Skeletal muscle tissue (tissue), 4 donors: ENCODE measurements around the gene LIPI. TPM values are rescaled to one million over a fixed set of nuclear protein-coding genes. Genes with fewer than 3 reads are reported as not detected.

ENCODE experiments used
- H3K27ac ChIP-seq: one replicate; pipeline ENCODE4 v1.7.0; 2013; ENCODE audit warnings: mild to moderate bottlenecking, low read depth, low read length, inconsistent platforms
- H3K27me3 ChIP-seq, 3 donors: one replicate each; pipeline ENCODE4 v1.7.0; 2013; ENCODE audit warnings: low read length in 3 of 3; ENCODE audit not compliant: control insufficient read depth in 3 of 3, insufficient read depth in 3 of 3
- H3K36me3 ChIP-seq, 3 donors: one replicate each; pipeline ENCODE4 v1.7.0; 2013; ENCODE audit warnings: low read length in 3 of 3; ENCODE audit not compliant: control insufficient read depth in 3 of 3, insufficient read depth in 3 of 3
- H3K4me1 ChIP-seq, 3 donors: one replicate each; pipeline ENCODE4 v1.7.0; 2013; ENCODE audit warnings: low read length in 3 of 3, mild to moderate bottlenecking in 3 of 3; ENCODE audit not compliant: control insufficient read depth in 3 of 3, insufficient read depth in 3 of 3
- H3K4me3 ChIP-seq, 3 donors: one replicate each; pipeline ENCODE4 v1.7.0; 2013; ENCODE audit warnings: low read length in 3 of 3
- H3K9ac ChIP-seq, 3 donors: one replicate each; pipeline ENCODE4 v1.7.0; 2013; ENCODE audit warnings: low read length in 3 of 3, mild to moderate bottlenecking in 3 of 3, moderate library complexity in 2 of 3, low read depth in 1 of 3
- H3K9me3 ChIP-seq, 3 donors: one replicate each; pipeline ENCODE4 v1.7.0; 2013; ENCODE audit warnings: low read length in 3 of 3; ENCODE audit not compliant: control insufficient read depth in 3 of 3
- total RNA-seq: library from RNA; depleted of rRNA; stranded (reverse); fragments of >200 nt; gene quantifications from one replicate; pipeline ENCODE4 v1.2.3, GENCODE V29; 2014
- donor health status: Osteomylitis.

The LIPI gene
- total RNA-seq, 1 donor from 2014 or later = not detected

- Histone ChIP-seq H3K36me3 (no peaks in the 10 kb centered on the region), H3K27me3 (no peaks in the 10 kb centered on the region), H3K4me3 (no peak overlapping the region), H3K9me3 (peaks cover 0 to 2% (median 2%) of the 10 kb centered on the region in 3 donors), H3K9ac (no peak overlapping the region), H3K4me1 (no peaks in the 10 kb centered on the region), H3K27ac (no peak overlapping the region)
Observed at GRCh38 chr21:14078746-14079375, 131.9 kb downstream of the LIPI start.

DNA sequence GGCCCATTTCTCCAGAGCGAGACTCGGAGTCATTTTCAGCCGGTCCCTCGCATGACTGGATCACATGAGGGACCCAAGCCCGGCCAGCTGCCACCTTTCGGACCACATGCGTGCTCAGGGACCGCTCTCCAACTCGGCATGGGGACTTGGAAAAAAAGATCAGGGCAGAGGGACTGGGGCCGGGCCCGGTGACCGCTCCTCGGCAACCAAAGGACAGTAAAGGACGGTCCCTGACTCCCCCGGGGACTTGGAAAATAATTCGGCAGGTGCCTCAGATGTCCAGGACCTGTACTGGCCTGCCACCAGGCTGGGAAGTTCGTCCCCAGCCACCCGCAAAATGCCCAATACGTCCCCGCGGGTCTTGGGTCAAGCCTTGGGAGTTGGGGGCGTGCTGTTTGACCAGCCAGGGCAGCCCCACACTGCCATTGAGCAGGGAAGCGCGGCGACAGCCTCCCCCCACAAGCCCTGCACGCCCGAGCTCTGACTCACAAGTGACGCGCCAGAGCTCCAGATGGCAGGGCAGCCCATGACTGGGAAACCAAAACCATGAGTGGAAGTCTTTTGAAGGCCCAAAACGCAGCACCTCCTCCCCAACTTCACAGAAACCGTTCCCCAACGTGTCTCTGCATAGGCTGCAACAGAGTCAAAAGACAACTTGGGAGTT is 134.5 kb downstream of the LIPI start:
- Histone ChIP-seq H3K4me1 (no peaks in the 10 kb centered on the region), H3K9me3 (peaks cover 0 to 2% (median 0%) of the 10 kb centered on the region in 3 donors), H3K27ac (no peak overlapping the region), H3K36me3 (no peaks in the 10 kb centered on the region), H3K27me3 (no peaks in the 10 kb centered on the region), H3K9ac (no peak overlapping the region), H3K4me3 (no peak overlapping the region)

- H3K9me3 ChIP-seq = peaks cover 0 to 2% (median 0%) of the 10 kb centered on the region in 3 donors
- no peaks in the 10 kb centered on the region for H3K27me3 ChIP-seq
- no peaks in the 10 kb centered on the region for H3K4me1 ChIP-seq
- H3K9ac ChIP-seq = no peak overlapping the region
- H3K36me3 ChIP-seq = no peaks in the 10 kb centered on the region
- no peak overlapping the region for H3K4me3 ChIP-seq
- no peak overlapping the region for H3K27ac ChIP-seq
Observed at GRCh38 chr21:14075346-14076142, 135.2 kb downstream of the LIPI start.

DNA sequence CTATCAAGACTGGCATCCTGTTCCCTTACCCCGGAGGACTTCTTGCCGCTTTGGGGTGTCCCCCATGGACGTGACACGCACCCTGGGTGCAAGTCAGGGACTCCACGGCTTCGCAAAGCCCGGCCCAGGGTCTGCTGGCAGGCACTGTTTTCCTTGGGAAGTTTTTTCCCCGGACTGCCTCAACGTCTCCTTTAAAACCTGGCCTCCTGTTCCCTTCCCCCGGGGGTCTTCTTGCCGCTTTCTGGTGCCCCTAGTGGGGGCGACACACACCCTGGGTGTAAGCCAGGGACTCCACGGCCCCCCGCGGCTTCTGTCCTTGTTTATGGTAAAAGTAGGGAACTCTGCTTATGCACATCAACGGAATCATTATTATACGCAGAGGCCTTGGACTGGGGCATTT is 136.6 kb downstream of the LIPI start:
- H3K9me3 ChIP-seq = peaks cover 0 to 2% (median 0%) of the 10 kb centered on the region in 3 donors
- H3K9ac ChIP-seq = no peak overlapping the region
- H3K27ac ChIP-seq = no peak overlapping the region
- H3K27me3 ChIP-seq = no peaks in the 10 kb centered on the region
- no peaks in the 10 kb centered on the region for H3K4me1 ChIP-seq
- H3K36me3 ChIP-seq = no peaks in the 10 kb centered on the region
- H3K4me3 ChIP-seq = no peak overlapping the region

GRCh38 chr21:14073615-14074014 is 137.1 kb downstream of the LIPI start:
- no peaks in the 10 kb centered on the region for H3K9me3 ChIP-seq
- no peak overlapping the region for H3K27ac ChIP-seq
- H3K4me1 ChIP-seq = no peaks in the 10 kb centered on the region
- H3K27me3 ChIP-seq = no peaks in the 10 kb centered on the region
- H3K9ac ChIP-seq = no peak overlapping the region
- H3K4me3 ChIP-seq = no peak overlapping the region
- no peaks in the 10 kb centered on the region for H3K36me3 ChIP-seq

GRCh38 chr21:14072761-14073535 is 137.8 kb downstream of the LIPI start:
- Histone ChIP-seq H3K9ac (no peak overlapping the region), H3K4me3 (no peak overlapping the region), H3K9me3 (no peaks in the 10 kb centered on the region), H3K27ac (no peak overlapping the region), H3K4me1 (no peaks in the 10 kb centered on the region), H3K27me3 (no peaks in the 10 kb centered on the region), H3K36me3 (no peaks in the 10 kb centered on the region)

GRCh38 chr21:14071902-14072734 is 138.6 kb downstream of the LIPI start:
- no peak overlapping the region for H3K4me3 ChIP-seq
- no peaks in the 10 kb centered on the region for H3K9me3 ChIP-seq
- H3K27me3 ChIP-seq = no peaks in the 10 kb centered on the region
- no peak overlapping the region for H3K9ac ChIP-seq
- H3K4me1 ChIP-seq = no peaks in the 10 kb centered on the region
- no peaks in the 10 kb centered on the region for H3K36me3 ChIP-seq
- H3K27ac ChIP-seq = no peak overlapping the region

DNA sequence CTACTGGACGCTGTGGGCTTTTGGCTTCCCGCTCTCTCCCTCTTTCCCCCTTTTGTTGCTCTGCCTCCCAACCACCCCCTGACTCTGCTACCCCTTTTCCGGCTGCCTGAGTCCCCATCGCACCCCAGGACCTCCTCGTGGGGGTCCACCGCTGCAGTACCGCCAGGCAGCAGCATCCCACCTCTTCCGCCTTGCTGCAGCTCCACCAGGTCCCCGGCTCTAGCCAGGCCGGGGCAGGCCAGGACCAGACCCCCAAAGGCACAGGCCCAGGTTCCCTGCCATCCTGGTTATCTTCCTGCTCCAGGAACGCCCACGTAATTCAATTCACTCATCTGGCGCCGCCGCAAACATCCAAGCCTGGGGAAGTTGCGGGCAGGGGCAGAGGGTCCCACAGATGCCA is 139.8 kb downstream of the LIPI start:
- Histone ChIP-seq H3K27ac (no peak overlapping the region), H3K9ac (no peak overlapping the region), H3K9me3 (no peaks in the 10 kb centered on the region), H3K36me3 (no peaks in the 10 kb centered on the region), H3K4me3 (no peak overlapping the region), H3K4me1 (no peaks in the 10 kb centered on the region), H3K27me3 (no peaks in the 10 kb centered on the region)
